Gastroesophageal sphincter (tissue), 3 donors: ENCODE measurements around the gene RASL12.

Experiments used
- POLR2A ChIP-seq, 2 donors: fragments of 450-650 bp; IDR thresholded peaks; one replicate each; pipeline ENCODE4 v1.6.1; 2017; ENCODE audit warnings: antibody characterized with exemption in 2 of 2, mild to moderate bottlenecking in 2 of 2, moderate library complexity in 1 of 2
- TF ChIP-seq, protein P1 (sequence below), 4 experiments: fragments of 200-600 bp in 2 of 4; fragments of 450-650 bp in 2 of 4; sonication (generic) in 1 of 4; IDR thresholded peaks; one replicate each; pipeline ENCODE4 v1.5.1; 2017 to 2019; ENCODE audit warnings: antibody characterized with exemption in 4 of 4, mild to moderate bottlenecking in 2 of 4, moderate library complexity in 2 of 4

DNA sequence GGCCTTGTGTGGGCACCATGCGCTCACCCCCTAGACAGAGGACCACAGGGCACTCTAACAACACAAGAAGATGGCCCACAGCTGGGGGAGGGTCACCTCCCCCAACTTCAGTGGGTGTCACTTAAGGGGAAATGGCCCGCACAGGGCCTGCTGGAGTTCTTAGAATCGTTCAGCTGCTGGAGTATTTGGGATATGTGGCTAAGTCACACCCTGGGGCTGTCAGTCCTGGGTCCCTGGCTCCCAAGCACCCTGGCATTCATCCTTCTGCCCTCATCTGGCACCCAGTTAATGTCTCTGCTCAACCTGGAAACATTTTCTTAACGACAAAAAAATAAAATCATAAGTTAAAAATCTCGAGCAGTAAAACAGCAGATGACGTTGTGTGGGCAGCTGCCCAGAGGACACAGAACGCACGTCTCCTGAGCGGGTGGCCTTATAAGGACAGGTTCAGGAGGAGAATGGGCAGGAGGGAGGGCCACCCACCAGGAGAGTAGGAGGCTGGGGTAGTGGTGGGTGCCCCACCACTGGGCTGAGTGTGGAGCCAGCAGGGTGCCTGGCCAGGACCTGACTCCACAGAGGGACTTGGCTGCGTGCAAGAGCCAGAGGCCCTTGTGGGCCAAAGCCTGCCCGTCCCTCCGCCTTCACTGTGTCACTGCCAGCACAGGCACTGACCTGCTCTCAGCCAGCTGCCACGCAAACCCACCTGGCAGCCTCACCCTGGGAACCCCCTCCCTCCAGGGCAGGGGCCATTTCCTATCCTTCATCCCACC is 20.3 kb upstream of the RASL12 start:
- TF ChIP-seq POLR2A (IDR thresholded peaks at IDR 0.05) = peak; percentile 40 to 66
- TF ChIP-seq, protein P1, sequence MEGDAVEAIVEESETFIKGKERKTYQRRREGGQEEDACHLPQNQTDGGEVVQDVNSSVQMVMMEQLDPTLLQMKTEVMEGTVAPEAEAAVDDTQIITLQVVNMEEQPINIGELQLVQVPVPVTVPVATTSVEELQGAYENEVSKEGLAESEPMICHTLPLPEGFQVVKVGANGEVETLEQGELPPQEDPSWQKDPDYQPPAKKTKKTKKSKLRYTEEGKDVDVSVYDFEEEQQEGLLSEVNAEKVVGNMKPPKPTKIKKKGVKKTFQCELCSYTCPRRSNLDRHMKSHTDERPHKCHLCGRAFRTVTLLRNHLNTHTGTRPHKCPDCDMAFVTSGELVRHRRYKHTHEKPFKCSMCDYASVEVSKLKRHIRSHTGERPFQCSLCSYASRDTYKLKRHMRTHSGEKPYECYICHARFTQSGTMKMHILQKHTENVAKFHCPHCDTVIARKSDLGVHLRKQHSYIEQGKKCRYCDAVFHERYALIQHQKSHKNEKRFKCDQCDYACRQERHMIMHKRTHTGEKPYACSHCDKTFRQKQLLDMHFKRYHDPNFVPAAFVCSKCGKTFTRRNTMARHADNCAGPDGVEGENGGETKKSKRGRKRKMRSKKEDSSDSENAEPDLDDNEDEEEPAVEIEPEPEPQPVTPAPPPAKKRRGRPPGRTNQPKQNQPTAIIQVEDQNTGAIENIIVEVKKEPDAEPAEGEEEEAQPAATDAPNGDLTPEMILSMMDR (IDR thresholded peaks at IDR 0.05) = no peak
